Keratinocyte (primary cell): ENCODE results near the gene POLR2A.

Source experiments
- EZH2 ChIP-seq: IDR thresholded peaks from one replicate; pipeline ENCODE4 v1.6.1; 2012; ENCODE audit warnings: inconsistent platforms, mild to moderate bottlenecking, low read length, moderate library complexity
- TF ChIP-seq, protein P1 (sequence below), 3 experiments: IDR thresholded peaks in 1 of 3; conservative IDR thresholded peaks in 1 of 3; optimal IDR thresholded peaks in 1 of 3; 2 replicates in 2 of 3; 3 replicates in 1 of 3; pipeline versions ENCODE3 to v1.5.1; 2011; ENCODE audit warnings: low read length in 3 of 3, mild to moderate bottlenecking in 3 of 3, moderate library complexity in 2 of 3, control low read depth in 1 of 3, inconsistent platforms in 1 of 3; ENCODE audit not compliant: insufficient read depth in 2 of 3; ENCODE audit errors: extremely low read depth in 1 of 3

GRCh38 chr17:7548585-7549400, 64.6 kb downstream of the POLR2A start, which contains the start of gene TNFSF12:
- TF ChIP-seq, protein P1, sequence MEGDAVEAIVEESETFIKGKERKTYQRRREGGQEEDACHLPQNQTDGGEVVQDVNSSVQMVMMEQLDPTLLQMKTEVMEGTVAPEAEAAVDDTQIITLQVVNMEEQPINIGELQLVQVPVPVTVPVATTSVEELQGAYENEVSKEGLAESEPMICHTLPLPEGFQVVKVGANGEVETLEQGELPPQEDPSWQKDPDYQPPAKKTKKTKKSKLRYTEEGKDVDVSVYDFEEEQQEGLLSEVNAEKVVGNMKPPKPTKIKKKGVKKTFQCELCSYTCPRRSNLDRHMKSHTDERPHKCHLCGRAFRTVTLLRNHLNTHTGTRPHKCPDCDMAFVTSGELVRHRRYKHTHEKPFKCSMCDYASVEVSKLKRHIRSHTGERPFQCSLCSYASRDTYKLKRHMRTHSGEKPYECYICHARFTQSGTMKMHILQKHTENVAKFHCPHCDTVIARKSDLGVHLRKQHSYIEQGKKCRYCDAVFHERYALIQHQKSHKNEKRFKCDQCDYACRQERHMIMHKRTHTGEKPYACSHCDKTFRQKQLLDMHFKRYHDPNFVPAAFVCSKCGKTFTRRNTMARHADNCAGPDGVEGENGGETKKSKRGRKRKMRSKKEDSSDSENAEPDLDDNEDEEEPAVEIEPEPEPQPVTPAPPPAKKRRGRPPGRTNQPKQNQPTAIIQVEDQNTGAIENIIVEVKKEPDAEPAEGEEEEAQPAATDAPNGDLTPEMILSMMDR (optimal IDR thresholded peaks at IDR 0.05 in 1 of 3, IDR thresholded peaks at IDR 0.05 in 1 of 3, conservative IDR thresholded peaks at IDR 0.05 in 1 of 3; ENCODE audit: extremely low read depth in 1 of 3, insufficient read depth in 2 of 3, low read length in 3 of 3) = no peak
- TF ChIP-seq EZH2 = no peak
